KOPT-K1 (cell line): ENCODE measurements around the gene LENG1.
"Not testable (repeated sequence)": the region's sequence is repeated elsewhere in the genome, so short reads cannot be mapped to it uniquely, and the experiment has no call there.

Experiments
- H3K27ac ChIP-seq: fragments of 200-600 bp; sonication (generic); 2 replicates; pipeline ENCODE4 v1.5.1; 2016; ENCODE audit warnings: antibody characterized with exemption, mild to moderate bottlenecking, low read depth, low read length; ENCODE audit not compliant: poor library complexity, severe bottlenecking
- H3K36me3 ChIP-seq: fragments of 200-600 bp; sonication (generic); 2 replicates; pipeline ENCODE4 v1.5.1; 2017; ENCODE audit warnings: antibody characterized with exemption, mild to moderate bottlenecking, low read length, moderate library complexity; ENCODE audit not compliant: insufficient read depth
- H3K9me3 ChIP-seq: fragments of 200-600 bp; sonication (generic); 2 replicates; pipeline ENCODE4 v1.5.1; 2017; ENCODE audit warnings: antibody characterized with exemption, low read length, mild to moderate bottlenecking; ENCODE audit not compliant: insufficient read depth, poor library complexity, severe bottlenecking

LENG1 gene

GRCh38 chr19:54159352-54160181 lies at the start of gene LENG1:
Gene LENG1 (minus strand): TSS chr19:54159721. CDS start chr19:54159695, 26 bp downstream.
- Histone ChIP-seq H3K27ac (peak within 1 kb of the TSS; percentile 92), H3K9me3 (no peaks in the 10 kb centered on the region), H3K36me3 (peaks cover 35% of the 10 kb centered on the region)

- no peak overlapping the region for H3K27ac ChIP-seq
- H3K36me3 ChIP-seq: peaks cover 56% of the 10 kb centered on the region
These were observed 49.2 kb upstream of the LENG1 start for GRCh38 chr19:54208784-54209057.

DNA sequence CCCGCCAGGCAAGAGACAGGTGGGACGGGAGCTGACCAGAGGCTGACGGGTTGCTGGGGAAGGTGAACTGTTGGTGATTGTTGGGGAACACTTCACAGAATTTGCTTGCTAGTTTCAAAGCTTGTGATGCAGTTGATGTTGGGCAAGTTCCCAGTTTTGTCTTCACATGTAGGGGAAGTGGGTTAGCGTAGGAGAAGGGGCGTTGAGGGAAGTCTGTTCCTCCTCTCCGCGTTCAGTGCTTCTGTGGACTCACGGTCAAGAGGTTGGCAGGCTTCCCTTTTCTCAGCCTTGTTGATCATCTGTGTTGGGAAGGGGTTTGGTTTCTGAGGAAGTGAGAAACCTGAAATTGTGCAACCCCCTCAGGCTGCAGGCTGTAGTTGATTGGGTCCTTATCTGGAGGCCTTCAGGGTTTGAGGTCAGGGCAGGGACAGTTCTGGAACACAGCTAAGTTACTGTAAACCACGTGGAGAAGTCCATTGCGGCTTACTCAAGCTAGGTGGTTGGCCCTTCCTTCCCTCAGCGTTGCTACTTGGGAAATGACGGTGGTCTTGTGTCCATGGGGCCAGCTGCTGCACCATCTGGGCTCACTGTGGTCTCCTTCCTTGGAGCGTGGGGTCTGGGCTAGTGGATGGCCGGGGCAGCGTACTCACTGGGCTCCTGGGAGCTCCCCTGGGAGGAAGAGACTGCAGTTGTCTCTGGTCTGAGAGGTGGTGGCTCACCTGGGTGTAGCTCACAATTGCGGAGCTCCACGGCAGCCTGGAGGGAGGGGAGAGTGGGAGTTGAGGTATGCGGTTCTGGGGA lies 48.7 kb upstream of the LENG1 start:
- Histone ChIP-seq H3K36me3 (peaks cover 61% of the 10 kb centered on the region), H3K9me3 (no peaks in the 10 kb centered on the region), H3K27ac (no peak overlapping the region)

More at GRCh38 chr19:54208784-54209057, 49.2 kb upstream of the LENG1 start:
- no peaks in the 10 kb centered on the region for H3K9me3 ChIP-seq

DNA sequence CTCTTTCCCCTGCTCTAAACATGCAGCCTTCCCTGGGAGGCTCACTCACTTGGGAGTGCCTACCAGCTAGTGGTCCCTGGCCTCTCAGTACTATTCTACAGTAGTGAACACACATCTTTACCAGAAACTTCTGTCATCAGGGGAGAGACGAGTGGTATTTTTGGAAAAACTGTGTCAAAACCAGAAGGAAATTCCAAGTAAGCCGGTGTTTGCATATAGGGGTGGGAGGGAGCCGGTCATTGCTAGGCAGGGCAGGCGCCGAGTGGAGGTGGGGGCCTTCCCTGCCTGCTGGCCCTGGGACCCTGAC lies 48.1 kb upstream of the LENG1 start:
- H3K36me3 ChIP-seq: peaks cover 67% of the 10 kb centered on the region
- no peaks in the 10 kb centered on the region for H3K9me3 ChIP-seq
- no peak overlapping the region for H3K27ac ChIP-seq

GRCh38 chr19:54207193-54207592 lies 47.7 kb upstream of the LENG1 start:
- peaks cover 71% of the 10 kb centered on the region for H3K36me3 ChIP-seq
- not testable (repeated sequence) for H3K27ac ChIP-seq

DNA sequence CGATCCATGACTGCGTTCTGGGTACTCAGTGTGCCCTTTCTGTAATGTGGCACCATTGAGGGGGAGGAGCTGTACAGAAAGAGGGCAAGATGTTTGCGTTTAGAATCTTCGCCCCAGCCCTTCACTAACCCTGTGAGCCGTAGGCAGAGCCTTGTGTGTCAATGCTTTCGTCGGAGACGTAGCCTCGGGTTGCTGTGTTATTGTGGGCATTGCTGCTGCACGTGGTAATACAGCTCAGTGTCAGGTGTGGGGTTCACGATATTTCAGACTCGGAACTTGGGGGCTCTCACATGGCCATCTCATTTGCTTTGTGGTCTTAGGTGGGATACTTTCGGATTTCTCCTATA lies 47.3 kb upstream of the LENG1 start:
- Histone ChIP-seq H3K36me3 (peaks cover 75% of the 10 kb centered on the region), H3K27ac (no peak overlapping the region), H3K9me3 (no peaks in the 10 kb centered on the region)

More at GRCh38 chr19:54207193-54207592, 47.7 kb upstream of the LENG1 start:
- H3K9me3 ChIP-seq: not testable (repeated sequence)

DNA sequence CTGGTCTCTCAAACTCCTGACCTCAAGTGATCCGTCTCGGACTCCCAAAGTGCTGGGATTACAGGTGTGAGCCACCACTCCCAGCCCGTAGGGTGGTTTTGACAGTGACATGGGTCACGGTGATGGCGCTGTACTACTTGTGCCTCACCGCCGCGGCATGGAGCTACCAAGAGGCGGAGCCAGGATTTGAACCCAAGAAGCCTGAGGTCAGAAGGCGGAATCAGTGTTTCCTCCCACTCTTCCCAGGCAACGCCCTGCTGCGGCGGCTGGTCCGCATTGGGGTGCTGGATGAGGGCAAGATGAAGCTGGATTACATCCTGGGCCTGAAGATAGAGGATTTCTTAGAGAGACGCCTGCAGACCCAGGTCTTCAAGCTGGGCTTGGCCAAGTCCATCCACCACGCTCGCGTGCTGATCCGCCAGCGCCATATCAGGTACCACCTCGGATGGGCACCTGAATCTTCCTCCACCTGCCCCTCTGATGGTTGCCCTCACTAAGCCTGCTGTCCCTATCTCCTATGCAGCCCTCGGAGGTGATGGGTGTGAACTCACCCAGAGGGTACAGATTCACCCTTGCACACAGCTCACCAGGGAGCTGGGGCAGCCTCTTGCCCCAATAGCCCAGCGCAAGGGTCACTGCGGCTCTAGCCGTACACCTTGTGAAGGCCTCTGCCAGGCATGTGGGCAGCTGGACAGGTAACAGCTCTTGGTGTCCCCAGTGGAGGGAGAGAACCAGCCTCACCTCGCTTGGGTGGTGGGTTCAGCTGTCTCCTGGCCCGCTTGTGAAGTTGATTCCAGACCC lies 46.7 kb upstream of the LENG1 start:
- no peak overlapping the region for H3K27ac ChIP-seq
- H3K9me3 ChIP-seq: no peaks in the 10 kb centered on the region
- H3K36me3 ChIP-seq: peaks cover 81% of the 10 kb centered on the region

GRCh38 chr19:54204767-54205468 lies 45.4 kb upstream of the LENG1 start:
- Histone ChIP-seq H3K9me3 (no peaks in the 10 kb centered on the region), H3K36me3 (peaks cover 83% of the 10 kb centered on the region), H3K27ac (no peak overlapping the region)

- no peaks in the 10 kb centered on the region for H3K9me3 ChIP-seq
- H3K27ac ChIP-seq: no peak overlapping the region
- peaks cover 72% of the 10 kb centered on the region for H3K36me3 ChIP-seq
These were observed 43.7 kb upstream of the LENG1 start for GRCh38 chr19:54203151-54203611.

DNA sequence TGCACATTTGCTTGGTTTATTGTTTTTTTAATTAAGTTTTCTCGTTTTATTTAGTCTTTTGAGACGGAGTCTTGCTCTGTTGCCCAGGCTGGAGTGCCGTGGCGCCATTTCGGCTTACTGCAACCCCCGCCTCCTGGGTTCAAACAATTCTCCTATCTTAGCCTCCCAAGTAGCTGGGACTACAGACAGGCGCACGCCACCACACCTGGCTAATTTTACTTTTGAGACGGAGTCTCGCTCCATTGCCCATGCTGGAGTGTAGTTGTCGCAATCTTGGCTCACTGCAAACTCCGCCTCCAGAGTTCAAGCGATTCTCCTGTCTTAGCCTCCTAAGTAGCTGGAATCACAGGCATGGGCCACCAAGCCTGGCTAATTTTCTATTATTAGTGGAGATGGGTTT lies 42.5 kb upstream of the LENG1 start:
- Histone ChIP-seq H3K36me3 (peaks cover 60% of the 10 kb centered on the region), H3K27ac (peak overlapping the region; percentile 80), H3K9me3 (no peaks in the 10 kb centered on the region)

- H3K27ac ChIP-seq: peak overlapping the region; percentile 80
- H3K9me3 ChIP-seq: no peaks in the 10 kb centered on the region
- H3K36me3 ChIP-seq: peaks cover 52% of the 10 kb centered on the region
These were observed 41.7 kb upstream of the LENG1 start for GRCh38 chr19:54201172-54201701.

DNA sequence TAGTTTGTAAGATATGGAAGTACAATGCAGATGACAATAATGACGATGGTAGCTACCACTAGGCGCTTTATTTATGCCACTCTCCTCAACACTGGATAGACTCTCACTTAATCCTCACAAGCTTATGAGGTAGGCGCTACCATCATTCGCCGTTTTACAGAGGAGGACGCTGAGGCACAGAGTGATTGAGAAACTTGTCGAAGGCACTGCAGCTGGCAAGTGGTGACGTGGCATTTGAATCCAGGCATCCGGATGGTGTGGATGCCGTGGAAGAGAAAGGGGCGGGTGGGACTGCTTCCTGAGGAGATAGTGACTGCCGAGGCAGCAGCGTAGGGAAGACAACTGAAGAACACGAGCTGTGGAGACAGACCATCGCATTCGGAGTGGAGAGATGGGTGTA lies 39.9 kb upstream of the LENG1 start:
- H3K36me3 ChIP-seq: peaks cover 46% of the 10 kb centered on the region
- no peaks in the 10 kb centered on the region for H3K9me3 ChIP-seq
- no peak overlapping the region for H3K27ac ChIP-seq

DNA sequence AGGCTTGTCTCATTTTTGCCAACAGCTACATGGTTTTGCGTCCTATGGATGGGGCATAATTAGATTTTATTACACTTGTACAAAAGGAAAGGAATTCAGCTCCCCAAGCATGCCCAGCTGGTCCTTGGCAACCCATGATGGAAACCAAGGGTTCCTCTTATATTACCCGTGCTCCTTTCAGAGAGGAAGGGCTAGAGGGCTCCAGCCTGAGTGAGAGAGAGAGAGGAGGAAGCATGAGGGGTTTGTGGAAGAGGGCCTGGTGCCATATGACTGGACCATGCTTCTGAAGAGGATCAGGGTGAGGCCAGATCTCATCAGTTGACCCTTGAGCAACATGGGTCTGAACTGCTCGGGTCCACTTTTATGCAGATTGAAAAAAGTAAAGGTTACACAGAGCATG lies 37.6 kb upstream of the LENG1 start:
- Histone ChIP-seq H3K9me3 (no peaks in the 10 kb centered on the region), H3K27ac (no peak overlapping the region), H3K36me3 (peaks cover 36% of the 10 kb centered on the region)

- Histone ChIP-seq H3K9me3 (no peaks in the 10 kb centered on the region), H3K27ac (no peak overlapping the region), H3K36me3 (peaks cover 31% of the 10 kb centered on the region)
These were observed 37.0 kb upstream of the LENG1 start for GRCh38 chr19:54196536-54196935.
